HL-60 (cell line): ENCODE data around the gene RERE.
A peak's percentile ranks its signal among the peaks of the same experiment; 100 is the strongest.

ENCODE experiments used
- DNase-seq, 2 experiments: peaks; one replicate each; pipeline ENCODE4 v3.0.0-alpha.2; 2010 to 2020; ENCODE audit warnings: low read depth in 1 of 2, low spot score in 1 of 2
- H3K27ac ChIP-seq: fragments of 250-450 bp; sonication (Bioruptor Pico); replicated peaks from 2 replicates; pipeline ENCODE4 v1.5.1; 2020; ENCODE audit warnings: mild to moderate bottlenecking, moderate library complexity
- H3K27me3 ChIP-seq: fragments of 250-450 bp; sonication (Bioruptor Pico); 2 replicates; pipeline ENCODE4 v1.5.1; 2021; ENCODE audit warnings: mild to moderate bottlenecking, moderate library complexity; ENCODE audit not compliant: insufficient read depth, poor library complexity, severe bottlenecking
- H3K4me3 ChIP-seq: replicated peaks from 2 replicates; pipeline ENCODE4 v1.5.1; 2011; ENCODE audit warnings: mild to moderate bottlenecking, control low read depth, low read length; ENCODE audit not compliant: insufficient read depth
- GABPA ChIP-seq: IDR thresholded peaks from 2 replicates; pipeline ENCODE4 v1.6.1; 2012; ENCODE audit warnings: low read depth
- POLR2AphosphoS5 ChIP-seq: IDR thresholded peaks from 2 replicates; pipeline ENCODE4 v1.6.1; 2012; ENCODE audit warnings: low read depth
- SPI1 ChIP-seq: IDR thresholded peaks from 2 replicates; pipeline ENCODE4 v1.6.1; 2012; ENCODE audit warnings: low read depth, mild to moderate bottlenecking, borderline replicate concordance
- TF ChIP-seq, protein P1 (sequence below): IDR thresholded peaks from one replicate; pipeline ENCODE4 v1.5.1; 2011; ENCODE audit warnings: low read length, control low read depth, inconsistent platforms; ENCODE audit not compliant: insufficient read depth
- TF ChIP-seq, protein P2 (sequence below): IDR thresholded peaks from 2 replicates; pipeline ENCODE4 v1.6.1; 2012; ENCODE audit warnings: low read depth; ENCODE audit not compliant: insufficient replicate concordance

The RERE gene

DNA sequence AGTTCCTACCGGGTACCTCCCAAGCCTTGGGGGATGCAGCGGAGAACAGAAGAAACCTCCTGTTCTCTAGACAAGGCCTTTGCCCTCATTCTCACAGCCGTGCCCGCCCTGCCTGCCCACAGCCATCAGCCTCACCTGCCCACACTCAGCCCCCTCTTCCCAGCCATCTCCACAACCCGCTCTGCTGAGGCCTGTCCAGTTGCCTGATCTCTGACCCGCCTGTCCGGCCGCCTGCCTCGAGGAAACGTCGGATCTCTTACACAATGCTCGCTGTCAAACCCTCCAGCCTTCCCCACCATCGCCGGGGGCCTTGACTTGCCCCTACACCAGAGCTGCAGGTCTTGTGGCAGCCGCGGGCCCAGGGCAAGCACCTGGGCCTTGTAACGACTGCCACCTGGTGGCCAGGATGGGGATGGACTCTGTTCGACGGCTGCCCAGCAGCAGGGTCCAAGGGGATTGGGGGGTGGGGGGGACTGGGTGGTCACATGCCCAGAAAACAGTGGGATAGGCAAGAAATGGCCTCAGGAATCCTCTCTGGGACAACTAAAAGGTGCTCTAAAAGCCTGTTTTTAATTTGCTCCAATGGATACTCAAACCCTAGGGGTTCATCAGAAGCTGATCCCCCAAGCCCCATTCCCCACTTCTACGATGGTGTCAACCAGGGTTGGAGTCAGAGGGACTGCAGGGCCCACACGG lies 468.5 kb downstream of the RERE start:
- Histone ChIP-seq H3K27ac (no peak overlapping the region), H3K4me3 (no peak overlapping the region), H3K27me3 (peaks cover 2% of the 10 kb centered on the region)
- DNase-seq = peak; percentile 38
- TF ChIP-seq, protein P1, sequence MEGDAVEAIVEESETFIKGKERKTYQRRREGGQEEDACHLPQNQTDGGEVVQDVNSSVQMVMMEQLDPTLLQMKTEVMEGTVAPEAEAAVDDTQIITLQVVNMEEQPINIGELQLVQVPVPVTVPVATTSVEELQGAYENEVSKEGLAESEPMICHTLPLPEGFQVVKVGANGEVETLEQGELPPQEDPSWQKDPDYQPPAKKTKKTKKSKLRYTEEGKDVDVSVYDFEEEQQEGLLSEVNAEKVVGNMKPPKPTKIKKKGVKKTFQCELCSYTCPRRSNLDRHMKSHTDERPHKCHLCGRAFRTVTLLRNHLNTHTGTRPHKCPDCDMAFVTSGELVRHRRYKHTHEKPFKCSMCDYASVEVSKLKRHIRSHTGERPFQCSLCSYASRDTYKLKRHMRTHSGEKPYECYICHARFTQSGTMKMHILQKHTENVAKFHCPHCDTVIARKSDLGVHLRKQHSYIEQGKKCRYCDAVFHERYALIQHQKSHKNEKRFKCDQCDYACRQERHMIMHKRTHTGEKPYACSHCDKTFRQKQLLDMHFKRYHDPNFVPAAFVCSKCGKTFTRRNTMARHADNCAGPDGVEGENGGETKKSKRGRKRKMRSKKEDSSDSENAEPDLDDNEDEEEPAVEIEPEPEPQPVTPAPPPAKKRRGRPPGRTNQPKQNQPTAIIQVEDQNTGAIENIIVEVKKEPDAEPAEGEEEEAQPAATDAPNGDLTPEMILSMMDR = peak; percentile 37
- TF ChIP-seq, protein P2, sequence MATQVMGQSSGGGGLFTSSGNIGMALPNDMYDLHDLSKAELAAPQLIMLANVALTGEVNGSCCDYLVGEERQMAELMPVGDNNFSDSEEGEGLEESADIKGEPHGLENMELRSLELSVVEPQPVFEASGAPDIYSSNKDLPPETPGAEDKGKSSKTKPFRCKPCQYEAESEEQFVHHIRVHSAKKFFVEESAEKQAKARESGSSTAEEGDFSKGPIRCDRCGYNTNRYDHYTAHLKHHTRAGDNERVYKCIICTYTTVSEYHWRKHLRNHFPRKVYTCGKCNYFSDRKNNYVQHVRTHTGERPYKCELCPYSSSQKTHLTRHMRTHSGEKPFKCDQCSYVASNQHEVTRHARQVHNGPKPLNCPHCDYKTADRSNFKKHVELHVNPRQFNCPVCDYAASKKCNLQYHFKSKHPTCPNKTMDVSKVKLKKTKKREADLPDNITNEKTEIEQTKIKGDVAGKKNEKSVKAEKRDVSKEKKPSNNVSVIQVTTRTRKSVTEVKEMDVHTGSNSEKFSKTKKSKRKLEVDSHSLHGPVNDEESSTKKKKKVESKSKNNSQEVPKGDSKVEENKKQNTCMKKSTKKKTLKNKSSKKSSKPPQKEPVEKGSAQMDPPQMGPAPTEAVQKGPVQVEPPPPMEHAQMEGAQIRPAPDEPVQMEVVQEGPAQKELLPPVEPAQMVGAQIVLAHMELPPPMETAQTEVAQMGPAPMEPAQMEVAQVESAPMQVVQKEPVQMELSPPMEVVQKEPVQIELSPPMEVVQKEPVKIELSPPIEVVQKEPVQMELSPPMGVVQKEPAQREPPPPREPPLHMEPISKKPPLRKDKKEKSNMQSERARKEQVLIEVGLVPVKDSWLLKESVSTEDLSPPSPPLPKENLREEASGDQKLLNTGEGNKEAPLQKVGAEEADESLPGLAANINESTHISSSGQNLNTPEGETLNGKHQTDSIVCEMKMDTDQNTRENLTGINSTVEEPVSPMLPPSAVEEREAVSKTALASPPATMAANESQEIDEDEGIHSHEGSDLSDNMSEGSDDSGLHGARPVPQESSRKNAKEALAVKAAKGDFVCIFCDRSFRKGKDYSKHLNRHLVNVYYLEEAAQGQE = no peak

DNA sequence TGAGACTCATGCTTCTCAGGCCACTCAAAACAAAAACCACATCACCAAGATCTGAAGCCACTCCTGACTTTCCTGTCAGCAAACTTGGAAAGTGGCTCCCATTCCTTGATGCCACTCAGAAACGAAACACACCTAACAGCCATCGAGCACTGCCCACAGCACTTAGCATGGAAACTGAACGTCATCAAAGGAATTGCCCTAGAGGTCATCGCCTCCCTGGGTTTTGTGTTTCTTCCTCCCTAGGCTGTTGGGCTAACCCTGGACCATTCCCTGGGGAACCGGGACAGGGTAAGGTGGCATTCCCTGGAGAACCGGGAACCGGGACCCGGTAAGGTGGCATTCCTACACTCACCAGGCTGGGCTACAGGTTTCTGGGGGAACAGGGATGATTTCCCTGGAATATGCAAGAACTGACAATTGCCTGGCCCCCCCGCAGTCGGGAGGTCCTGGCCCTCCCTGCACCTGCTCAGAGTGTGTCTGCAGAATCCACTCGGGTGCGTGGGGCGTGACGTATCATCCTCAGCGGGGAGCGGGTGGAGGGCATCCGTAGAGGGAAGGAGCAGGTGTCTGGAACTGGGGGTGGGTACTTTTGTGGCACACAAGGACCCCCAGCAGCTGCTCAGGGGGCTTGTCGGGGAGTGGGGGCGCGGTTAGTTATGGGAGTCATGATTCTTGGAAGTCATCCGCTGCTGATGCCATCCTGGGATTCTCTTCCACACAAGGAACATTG lies 469.2 kb downstream of the RERE start:
- Histone ChIP-seq H3K4me3 (no peak overlapping the region), H3K27me3 (peaks cover 2% of the 10 kb centered on the region), H3K27ac (no peak overlapping the region)
- no peak for DNase-seq
- TF ChIP-seq, protein P2 = no peak
- TF ChIP-seq POLR2AphosphoS5 (no peak), GABPA (no peak), SPI1 (no peak)
- TF ChIP-seq, protein P1 = no peak

DNA sequence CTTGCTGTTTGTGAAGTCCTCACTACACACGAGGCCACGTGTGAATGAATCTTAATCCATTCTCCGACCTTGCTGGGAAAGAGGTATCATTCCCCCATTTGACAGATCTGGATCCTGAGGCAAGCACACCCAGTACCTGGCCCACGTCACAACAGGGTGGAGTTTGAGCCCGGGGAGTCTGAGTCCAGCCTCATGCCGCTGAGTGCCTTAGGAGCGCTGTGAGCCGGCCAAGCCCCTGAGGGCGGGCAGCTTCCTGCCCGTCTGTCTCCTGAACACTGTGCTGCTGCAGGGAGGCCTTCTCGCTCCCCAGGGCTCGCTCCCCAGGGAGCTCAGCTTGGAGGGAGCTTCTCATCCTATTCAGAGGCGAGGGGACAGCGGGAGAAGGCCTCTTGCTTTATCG lies 469.8 kb downstream of the RERE start:
- Histone ChIP-seq H3K27ac (no peak overlapping the region), H3K4me3 (no peak overlapping the region), H3K27me3 (peaks cover 2% of the 10 kb centered on the region)
- TF ChIP-seq, protein P1 = no peak
- TF ChIP-seq POLR2AphosphoS5 (no peak), GABPA (no peak), SPI1 (no peak)
- TF ChIP-seq, protein P2 = no peak
- no peak for DNase-seq
